ENCODE results near the gene DYNLL2.
A peak's percentile ranks its signal among the peaks of the same experiment; 100 is the strongest.
"Not testable (repeated sequence)": the region's sequence is repeated elsewhere in the genome, so short reads cannot be mapped to it uniquely, and the experiment has no call there.

Gene DYNLL2

DNA sequence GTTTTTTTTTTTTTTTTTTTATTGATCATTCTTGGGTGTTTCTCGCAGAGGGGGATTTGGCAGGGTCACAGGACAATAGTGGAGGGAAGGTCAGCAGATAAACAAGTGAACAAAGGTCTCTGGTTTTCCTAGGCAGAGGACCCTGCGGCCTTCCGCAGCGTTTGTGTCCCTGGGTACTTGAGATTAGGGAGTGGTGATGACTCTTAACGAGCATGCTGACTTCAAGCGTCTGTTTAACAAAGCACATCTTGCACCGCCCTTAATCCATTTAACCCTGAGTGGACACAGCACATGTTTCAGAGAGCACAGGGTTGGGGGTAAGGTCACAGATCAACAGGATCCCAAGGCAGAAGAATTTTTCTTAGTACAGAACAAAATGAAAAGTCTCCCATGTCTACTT is 10.0 kb upstream of the DYNLL2 start:
- DNase-seq = not testable (repeated sequence)

DNA sequence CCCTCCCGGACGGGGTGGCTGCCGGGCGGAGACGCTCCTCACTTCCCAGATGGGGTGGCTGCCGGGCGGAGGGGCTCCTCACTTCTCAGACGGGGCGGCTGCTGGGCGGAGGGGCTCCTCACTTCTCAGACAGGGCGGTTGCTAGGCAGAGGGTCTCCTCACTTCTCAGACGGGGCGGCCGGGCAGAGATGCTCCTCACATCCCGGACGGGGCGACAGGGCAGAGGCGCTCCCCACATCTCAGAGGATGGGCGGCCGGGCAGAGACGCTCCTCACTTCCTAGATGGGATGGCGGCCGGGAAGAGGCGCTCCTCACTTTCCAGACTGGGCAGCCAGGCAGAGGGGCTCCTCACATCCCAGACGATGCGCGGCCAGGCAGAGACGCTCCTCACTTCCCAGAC is 8.8 kb upstream of the DYNLL2 start:
- not testable (repeated sequence) for DNase-seq

DNA sequence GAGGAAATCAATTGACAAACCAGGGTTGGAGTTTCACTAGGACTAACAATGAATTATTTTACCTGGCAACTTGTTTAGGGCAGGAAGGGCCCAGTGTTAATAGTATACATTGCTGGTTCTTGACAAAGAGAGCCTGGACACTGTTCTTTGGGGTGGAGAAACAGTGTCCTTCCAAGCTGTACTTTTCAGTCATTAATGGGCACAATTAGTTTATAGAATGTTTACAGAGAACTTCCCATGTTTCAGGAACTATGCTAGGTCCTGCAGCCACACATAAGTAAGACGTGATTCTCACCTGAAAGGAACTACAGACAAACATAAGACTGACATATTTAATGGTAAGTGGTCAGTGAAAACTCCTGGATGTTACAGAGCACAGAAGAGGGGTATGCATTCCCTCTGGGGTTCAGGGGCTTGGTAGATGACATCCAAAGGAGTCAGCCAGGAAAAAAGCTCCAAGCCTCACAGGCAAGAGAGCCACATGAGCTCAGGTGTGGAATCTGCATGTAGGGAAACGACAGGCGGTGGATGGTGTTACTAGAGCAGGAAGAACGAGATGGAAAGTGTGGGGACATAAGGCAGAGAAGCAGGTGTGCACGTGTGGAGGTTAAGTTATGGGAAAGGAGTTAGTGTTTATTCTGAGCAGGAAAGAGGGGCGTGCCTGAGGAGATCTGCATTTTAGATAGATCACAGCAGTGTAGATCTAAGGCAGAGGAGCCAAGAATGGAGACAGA is 3.8 kb upstream of the DYNLL2 start:
- no peak for DNase-seq

DNA sequence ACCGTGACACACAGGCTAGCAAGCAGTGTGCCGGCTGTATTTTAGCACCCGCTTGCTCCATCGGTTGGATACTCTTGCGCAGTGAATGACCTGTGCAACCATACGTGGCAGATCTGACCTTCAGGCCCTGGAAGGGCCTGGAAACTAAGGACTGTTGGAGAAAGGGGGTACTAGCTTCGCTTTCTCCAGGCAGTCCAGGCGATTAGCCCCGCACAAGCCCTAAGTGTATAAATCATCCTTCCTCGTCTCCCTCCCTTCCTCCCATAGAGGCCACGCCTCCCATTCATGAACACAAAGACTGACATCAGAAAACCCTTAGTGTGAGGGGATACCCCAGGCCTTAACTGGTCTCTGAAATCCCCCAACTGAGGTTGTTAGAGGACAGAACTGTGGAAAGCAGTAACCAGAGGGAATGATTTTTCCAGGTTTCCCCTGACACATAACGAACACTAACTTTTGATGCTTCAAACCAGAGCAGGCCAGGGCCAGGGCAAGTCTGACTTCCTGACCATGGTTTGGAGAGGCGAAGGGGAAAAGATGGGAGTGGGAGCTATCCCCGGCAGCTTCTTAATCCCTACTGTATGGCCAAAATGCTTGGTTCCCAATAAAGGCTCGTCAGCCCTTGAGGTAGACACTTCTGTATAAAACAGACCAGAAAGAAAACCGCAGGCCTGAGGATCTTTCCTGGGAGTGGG is 1.4 kb upstream of the DYNLL2 start:
- DNase-seq = no peak

DNA sequence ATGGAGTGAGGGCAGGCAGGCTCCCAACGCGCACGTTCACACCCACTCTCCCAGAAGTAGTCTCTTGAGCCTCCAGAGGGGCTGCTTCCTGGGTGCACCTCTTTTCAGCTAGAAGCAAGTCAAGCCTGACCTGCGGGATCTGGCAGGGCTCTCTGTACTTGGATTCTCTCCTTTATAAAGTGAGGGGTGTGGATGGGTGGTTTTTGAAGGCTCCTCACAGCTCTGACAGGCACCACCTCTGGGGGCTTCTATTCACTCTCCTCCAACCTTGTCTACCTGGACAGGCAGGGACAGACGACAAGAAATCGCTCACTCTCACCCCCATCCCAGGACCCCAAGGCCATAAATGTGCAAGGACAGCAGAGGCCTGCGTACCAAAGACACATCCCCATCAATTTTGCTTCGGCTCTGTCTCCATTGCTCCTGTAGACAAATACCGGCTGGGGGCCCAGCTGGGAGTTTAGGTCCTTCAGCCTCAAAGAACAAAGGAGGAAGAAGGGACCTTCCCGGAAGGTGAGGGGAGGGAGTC is 814 bp upstream of the DYNLL2 start:
- no peak for DNase-seq

DNA sequence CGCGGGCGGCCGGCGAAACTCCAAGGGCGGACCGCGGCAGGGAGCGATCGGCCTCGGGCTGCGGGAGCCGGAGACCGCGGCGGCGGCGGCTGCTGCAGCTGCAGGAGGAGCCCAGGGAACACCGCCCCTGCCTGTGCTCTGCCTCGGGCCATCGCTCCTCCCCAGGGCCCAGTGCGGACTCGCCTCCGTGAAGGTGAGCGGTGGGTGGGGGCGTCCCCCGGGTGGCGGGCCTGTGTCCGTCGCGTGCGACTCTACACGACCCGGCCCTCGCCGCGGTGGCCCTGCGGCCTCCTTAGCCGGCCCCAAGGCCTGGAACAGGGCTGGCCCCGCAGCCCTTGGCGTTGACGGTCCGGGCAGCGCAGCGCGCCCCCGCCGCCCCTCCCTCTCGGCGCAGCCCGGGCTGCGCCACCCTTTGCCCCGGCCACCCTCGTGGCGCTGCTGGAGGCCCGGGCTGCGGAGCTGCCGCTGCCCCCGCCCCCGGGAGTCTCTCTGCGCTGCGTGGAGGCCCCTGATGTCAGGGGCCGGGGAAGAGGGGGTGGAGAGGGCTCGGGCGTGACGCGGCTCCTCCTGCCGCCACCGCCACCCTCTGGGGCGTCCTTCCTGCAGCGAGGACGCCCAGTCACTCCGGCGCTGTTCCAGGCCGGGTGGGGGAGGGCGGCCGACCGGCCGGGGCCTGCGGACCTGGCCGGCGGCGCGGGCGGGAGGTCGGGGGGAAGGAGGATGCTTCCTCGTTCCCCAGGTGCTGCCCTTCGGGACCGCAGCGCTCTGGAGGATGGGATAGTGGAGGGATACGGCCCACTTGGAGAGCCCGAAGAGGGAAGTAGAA is 485 bp downstream of the DYNLL2 start:
- DNase-seq = peak; percentile 40 to 62

DNA sequence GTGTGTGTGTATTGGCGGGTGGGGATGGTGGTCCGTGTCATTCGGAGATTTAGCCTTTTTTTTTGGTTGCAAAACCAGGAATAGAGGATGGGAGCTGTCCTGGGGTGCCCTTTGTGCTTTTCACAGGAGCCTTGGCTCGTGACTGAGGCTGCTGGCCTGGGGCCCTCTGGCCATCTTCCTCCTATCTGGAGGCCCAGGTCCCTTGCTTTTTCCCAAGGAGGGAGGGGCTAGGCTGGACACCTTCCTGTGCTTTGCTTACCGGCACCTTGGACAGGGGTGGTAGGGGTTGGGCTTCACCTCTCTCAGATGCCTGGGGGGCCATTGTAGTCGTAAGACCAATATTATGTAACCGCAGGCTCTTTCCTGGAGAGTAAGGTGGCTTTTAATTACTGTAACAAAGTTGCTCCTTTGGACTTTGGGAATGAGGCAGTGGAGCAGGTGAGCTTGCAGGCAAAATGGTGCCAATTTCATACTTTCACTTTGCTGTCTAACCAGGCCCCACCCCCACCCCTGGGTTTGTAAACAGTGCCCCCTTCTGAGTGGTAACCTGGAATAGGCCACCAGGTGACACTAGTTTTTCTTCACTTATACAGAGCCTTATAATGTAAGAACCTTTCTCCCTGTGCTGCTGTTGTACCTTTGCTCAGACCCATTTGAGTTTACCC is 1.2 kb downstream of the DYNLL2 start:
- no peak for DNase-seq

DNA sequence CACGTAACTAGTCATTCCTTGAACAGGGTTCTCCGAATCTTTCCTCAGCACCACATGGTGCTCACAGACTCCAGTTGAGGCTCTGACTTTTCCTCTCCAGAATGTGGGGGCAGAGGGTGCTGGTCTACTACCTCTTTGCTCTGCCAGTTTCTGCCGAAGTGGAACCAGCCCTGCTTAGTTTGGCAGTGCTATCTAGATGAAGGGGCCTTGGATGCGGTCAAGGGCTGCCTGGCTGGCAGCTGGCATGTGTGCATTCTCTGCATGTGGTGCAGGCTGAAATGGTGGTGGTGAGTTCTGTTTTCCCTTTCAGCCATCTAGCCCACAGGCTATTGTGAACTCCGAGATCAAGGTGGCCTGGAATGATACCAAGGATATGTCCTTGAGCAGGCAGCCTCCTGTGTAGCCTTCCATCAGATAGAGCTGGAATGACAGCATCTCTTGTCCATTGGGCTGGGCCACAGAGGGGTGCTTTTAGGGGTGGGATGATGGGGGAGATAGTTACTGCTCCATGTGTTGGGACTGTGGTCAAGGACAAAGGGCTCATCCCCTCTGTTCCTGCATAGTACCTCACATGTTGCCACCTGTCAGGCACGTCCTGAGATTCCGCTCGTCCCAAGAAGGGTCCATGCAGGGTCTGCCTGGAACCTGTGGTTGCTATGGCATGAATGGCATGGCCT is 2.0 kb downstream of the DYNLL2 start:
- DNase-seq = no peak

DNA sequence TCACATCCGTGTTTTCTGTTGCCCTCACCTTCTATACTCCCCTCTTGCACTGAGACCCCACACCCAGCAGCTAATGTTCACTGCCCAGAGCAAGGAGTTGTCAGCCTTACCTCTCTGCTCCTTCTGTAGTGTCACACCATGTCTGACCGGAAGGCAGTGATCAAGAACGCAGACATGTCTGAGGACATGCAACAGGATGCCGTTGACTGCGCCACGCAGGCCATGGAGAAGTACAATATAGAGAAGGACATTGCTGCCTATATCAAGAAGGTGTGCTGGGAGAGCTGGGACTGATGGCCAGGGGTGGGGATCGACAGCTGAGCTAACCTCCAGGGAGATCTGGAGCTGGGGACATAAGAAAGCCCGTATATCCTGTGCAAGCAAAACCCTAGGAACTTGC is 3.7 kb downstream of the DYNLL2 start:
- no peak for DNase-seq

DNA sequence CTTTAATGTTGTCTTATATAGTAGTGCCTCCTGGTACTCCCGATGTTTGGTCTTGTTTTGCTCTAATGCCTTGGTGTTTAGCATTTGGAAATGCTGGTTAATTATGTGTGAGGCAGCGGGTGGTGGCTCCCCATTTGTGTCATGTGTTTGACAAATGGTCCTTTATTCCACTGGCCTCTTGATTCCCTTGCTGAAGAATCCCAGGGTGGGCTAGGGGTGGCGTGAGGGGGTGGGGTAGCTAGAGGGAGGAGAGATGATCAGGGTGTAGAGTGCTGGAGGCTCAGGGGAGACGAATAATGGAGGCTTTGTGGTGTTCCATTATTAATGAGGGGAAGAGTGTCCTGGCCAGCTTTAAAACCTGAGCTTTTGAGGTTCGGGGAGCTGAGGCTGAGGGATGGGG is 5.4 kb downstream of the DYNLL2 start:
- no peak for DNase-seq

DNA sequence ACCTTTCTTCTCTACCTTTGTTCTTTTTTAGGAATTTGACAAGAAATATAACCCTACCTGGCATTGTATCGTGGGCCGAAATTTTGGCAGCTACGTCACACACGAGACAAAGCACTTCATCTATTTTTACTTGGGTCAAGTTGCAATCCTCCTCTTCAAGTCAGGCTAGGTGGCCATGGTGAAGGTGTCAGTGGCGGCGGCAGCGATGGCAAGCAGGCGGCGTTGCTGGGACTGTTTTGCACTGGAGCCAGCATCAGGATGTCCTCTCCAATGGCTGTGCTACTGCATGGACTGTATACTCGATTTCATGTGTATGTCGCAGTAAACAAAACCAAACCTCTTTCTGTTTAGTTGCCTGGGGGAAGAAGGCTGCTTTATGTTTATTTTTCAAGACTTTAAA is 5.9 kb downstream of the DYNLL2 start:
- no peak for DNase-seq

DNA sequence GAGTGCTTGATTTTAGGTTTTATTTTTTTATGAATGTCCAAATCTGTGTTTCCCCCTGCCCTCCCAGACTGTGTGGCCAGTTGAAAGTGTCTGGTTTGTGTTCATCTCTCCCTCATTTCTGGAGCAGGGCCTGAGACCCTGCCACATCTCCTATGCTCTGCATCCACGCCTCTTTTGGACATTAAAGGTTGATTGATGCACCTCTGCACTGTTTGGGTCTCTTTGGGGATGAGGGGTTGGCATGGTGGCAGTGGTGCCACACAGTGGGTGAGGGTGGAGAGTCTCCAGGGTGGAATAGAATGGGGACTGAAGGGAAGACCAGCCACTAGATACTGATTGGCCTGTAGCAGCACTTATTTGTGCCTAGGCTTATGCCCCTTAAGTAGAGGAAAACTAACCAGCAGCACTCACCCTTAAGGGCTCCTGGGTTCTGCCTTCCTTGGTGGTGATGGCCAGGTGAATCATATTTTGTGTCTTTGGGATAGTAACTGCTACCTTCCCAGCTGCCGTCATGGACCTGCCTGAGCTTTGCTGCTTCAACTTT is 7.9 kb downstream of the DYNLL2 start:
- no peak for DNase-seq

DNA sequence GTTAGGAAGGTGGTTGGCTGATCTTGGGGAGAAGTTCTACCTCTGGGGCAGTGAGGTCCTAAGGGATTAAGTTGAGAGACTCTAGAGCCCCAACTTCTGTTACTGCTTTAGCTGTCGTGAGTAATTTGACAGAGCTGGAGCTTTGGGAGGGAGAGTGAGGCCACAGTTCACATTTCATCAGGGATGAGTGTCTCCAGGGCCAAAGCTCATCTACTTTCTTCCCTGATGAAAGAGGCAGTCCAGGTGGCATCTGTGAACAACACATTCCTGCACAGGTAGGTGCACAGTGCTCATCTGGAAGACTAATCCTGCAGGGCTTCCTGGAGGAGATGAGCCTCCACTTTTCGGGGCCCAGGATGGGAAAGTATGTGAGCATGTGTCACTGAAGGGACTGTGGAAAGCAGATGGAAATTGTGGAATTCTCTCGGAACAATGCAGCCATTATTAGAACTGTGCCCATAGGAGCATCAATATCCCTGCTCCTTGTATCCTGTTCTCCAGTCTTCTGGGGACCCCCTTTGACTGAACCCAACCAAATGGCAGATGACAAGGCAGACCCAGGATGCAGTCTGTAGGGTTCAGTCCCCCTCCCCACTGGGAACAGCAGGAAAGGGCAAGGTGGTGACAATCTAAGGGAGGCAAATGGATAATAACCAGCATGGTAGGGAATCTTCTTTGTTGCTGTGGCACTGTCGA is 9.0 kb downstream of the DYNLL2 start:
- DNase-seq = no peak

DNA sequence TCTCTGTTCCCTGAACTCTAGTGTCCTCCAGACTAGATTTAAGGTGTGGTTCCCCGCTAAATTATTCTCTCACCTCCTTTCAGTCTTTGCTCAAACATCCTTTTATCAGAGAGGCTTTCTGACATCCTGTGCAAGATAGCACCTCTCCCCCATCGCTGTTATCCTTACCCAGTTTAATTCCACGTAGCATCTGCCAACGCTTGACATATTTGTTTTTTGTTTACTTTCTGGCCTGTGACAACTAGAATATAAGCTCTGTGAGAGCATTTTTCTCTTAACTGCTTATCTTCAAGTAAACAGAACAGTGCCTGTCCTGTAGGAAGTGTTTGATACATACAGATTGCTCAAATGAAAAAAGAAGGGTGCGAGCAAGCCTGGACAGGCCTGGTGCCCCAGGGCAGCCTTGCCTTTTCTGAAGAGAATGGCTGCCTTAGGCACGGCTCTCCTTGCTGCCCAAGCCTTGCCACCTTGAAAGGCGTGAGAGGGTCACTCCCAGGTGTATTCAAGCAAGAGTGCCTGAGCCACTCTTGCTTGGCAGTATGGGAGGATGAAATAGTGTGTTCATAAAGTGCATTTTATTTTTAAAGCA is 9.7 kb downstream of the DYNLL2 start:
- DNase-seq = no peak

DNA sequence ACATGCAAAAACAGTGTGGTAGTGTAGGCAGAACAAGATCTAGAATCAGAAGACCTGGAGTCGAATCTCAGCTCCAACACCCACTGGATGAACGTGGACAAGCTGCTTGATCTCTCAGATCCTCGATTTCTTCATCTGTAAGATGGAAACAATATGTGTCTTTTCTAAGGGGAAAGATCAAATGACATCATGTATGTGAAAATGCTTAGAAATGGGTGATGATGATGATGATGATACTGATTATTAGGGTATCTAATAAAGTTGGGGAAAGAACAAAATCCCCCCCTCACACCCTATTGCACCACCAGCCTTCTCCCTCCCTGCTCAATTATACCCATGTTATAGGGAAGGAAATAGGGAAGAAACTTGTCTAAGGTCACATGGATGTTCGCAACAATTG is 10.9 kb downstream of the DYNLL2 start:
- no peak for DNase-seq

DNA sequence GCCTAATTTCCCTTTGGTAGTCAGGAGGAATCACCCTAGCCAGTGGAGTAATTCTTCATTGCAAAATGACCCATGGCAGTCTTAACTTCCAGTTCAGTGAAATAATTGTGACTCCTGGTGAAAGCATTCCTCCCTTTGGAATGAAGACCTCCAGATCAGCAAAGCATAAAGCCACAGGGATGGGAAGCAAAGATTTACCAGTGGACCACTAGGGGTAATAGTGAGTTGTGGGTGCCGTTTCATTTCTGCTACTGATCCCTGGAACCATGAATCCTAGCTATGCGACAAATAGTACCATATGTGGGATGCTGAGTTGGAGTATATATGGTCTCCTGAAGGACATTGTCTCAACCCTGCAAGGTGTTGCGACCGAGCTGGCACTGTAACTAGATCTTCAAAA is 13.7 kb downstream of the DYNLL2 start:
- DNase-seq = no peak

DNA sequence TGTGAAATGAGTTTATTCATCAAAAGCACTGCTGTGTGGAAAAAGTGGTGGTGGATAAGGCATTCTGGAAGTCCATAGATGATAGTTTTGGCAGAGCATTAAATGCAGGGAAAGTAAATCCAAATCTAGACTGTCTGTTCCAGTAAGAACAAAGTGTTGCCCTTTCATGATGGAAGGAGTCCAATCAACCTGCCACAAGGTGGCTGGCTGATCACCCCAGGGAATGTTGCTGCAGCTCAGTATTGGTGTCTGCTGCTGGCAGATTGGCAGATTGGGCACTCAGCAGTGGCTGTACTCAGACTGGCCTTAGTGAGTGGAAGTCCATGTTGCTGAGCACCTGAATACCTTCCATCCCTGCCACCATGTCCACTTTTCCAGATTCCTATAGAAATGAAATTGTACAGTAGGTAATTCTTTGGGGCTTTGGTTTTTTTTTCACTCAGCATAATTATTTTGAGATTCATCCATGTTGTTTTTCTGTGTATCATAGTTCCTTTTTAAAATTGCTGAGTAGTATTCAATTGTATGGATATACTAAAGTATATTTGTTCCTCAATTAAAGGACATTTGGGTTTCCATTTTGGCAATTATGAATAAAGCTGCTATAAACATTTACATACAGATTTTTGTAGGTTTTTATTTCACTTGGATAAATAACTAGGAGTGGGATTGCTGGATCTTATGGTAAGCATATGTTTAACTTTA is 14.3 kb downstream of the DYNLL2 start:
- no peak for DNase-seq

DNA sequence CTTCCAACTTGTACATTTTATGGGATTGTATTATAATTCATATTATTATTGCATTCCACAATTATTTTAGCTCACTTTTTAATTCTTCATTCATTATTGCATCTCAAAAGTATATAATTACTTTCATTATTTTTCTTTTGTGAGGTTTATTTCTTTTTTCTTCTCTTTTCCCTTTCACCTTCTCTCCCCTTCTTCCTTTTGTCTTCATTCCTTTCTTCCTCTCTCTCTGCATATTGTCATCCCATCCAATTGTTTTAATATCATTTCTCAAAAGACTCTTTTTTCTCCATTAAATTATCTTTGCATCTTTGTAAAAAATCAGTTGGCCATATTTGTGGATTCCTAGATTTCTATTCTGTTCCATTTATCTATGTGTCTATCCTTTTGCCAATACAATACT is 17.3 kb downstream of the DYNLL2 start:
- DNase-seq = no peak

DNA sequence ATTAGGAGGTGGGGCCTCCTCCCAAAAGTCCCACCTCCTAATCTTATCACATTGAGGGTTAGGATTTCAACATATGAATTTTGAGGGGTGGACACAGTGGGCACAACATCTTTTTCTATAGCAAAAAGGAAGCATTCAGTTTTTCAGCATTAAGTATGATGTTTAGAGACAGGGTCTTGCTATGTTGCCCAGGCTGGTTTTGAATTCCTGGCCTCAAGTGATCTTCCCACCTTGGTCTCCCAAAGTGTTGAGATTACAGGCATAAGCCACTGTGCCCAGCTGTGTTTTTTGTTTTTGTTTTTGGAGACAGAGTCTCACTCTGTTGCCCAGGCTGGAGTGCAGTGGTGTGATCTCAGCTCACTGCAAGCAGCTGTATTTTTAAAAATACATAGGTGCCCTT is 18.7 kb downstream of the DYNLL2 start:
- DNase-seq = not testable (repeated sequence)

DNA sequence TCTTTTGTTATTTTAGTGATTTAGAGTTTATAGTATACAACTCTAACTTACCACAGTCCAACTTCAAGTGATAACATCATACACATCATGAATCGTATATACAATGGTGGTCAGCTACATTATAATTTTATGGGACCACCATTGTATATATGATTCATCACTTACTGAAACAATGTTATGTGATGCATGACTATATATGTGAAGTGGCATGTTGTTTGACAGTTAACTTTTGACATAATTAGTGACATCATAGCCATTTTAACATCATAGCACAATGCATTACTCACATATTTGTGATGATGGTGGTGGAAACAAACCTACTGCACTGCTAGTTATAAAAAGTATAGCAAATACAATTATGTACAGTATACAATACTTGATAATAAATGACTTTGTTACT is 21.9 kb downstream of the DYNLL2 start:
- DNase-seq = no peak
